Right lobe of liver (tissue), 4 donors: ENCODE data around the gene TRIOBP.

Experiments used
- CTCF ChIP-seq, 4 donors: fragments of 200-600 bp in 3 of 4; fragments of 450-650 bp in 1 of 4; IDR thresholded peaks; one replicate each; pipeline versions ENCODE4 v1.5.1 to v1.8.0; 2016 to 2022; ENCODE audit warnings: antibody characterized with exemption in 4 of 4, mild to moderate bottlenecking in 2 of 4
- POLR2A ChIP-seq: fragments of 450-650 bp; IDR thresholded peaks from one replicate; pipeline ENCODE4 v1.6.1; 2017; ENCODE audit warnings: antibody characterized with exemption, mild to moderate bottlenecking
- donor health status: DM: no; HTN: no; CAD: no.
- donor health status: DM: no; HTN: no; CAD: no.
- donor health status: DM: no; HTN: yes; CAD: no.

GRCh38 chr22:37710675-37711074 lies 13.8 kb downstream of the TRIOBP start:
- TF ChIP-seq CTCF (IDR thresholded peaks at IDR 0.05), result no peak
- no peak for TF ChIP-seq POLR2A
